ENCODE measurements around the gene MED26. TPM values are rescaled to one million over a fixed set of nuclear protein-coding genes. Genes with fewer than 3 reads are reported as not detected.

MED26 gene
- total and polyA plus RNA-seq, 9 of the 15 experiments (the other 6 are each of a cell fraction or from before 2014, with no cell fraction given), result 0.71 to 15.1 (median 6.2) TPM

- TF ChIP-seq ZBTB1 (CRISPR knock-in tag; IDR thresholded peaks at IDR 0.05; ENCODE audit: borderline replicate concordance, low read depth) (no peak), CEBPG (CRISPR knock-in tag; IDR thresholded peaks at IDR 0.05) (no peak), CEBPG (tag; conservative IDR thresholded peaks at IDR 0.05 in 1 of 2, IDR thresholded peaks at IDR 0.05 in 1 of 2) (no peak), ZNF696 (CRISPR knock-in tag; conservative IDR thresholded peaks at IDR 0.05) (no peak), GABPB1 (CRISPR knock-in tag; IDR thresholded peaks at IDR 0.05) (no peak), USF2 (CRISPR knock-in tag; IDR thresholded peaks at IDR 0.05) (peak; percentile 93), REST (IDR thresholded peaks at IDR 0.05; ENCODE audit: borderline replicate concordance) (peak; percentile 13; the same call in 1 of the 2 replicates), REST (CRISPR knock-in tag; IDR thresholded peaks at IDR 0.05; ENCODE audit: low read depth) (no peak), NRF1 (conservative IDR thresholded peaks at IDR 0.05 in 1 of 2, IDR thresholded peaks at IDR 0.05 in 1 of 2) (no peak)
Measured at GRCh38 chr19:16654140-16654539, 26.1 kb upstream of the MED26 start (continued).

Measured in K562 (cell line).